GM18499 (cell line): ENCODE results near the gene CAPN5.
"Not testable (repeated sequence)": the region's sequence is repeated elsewhere in the genome, so short reads cannot be mapped to it uniquely, and the experiment has no call there.

Experiments used
- ATAC-seq: cut with Tn5 transposase; IDR thresholded peaks from one replicate; pipeline ENCODE4 v1.9.1; 2021; ENCODE audit warnings: moderate number of reproducible peaks; ENCODE audit not compliant: insufficient read depth, unreplicated experiment

Gene CAPN5

GRCh38 chr11:77094841-77095365 is 28.1 kb downstream of the CAPN5 start:
- ATAC-seq, result no peak

GRCh38 chr11:77095551-77096490 is 29.1 kb downstream of the CAPN5 start:
- no peak for ATAC-seq

- ATAC-seq, result no peak
Observed at GRCh38 chr11:77096591-77097019, 29.8 kb downstream of the CAPN5 start.

- ATAC-seq, result not testable (repeated sequence)
Observed at GRCh38 chr11:77097180-77097579, 30.4 kb downstream of the CAPN5 start.

- ATAC-seq, result no peak
Observed at GRCh38 chr11:77100166-77101042, 33.6 kb downstream of the CAPN5 start.

- ATAC-seq, result no peak
Observed at GRCh38 chr11:77101043-77101537, 34.3 kb downstream of the CAPN5 start.

GRCh38 chr11:77102246-77103210 is 35.8 kb downstream of the CAPN5 start, which contains the start of gene OMP:
OMP (plus strand) TSS chr11:77102840; CDS start chr11:77102840, 0 bp downstream.
- no peak for ATAC-seq

GRCh38 chr11:77103319-77103718 is 36.5 kb downstream of the CAPN5 start:
- ATAC-seq, result no peak

- no peak for ATAC-seq
Observed at GRCh38 chr11:77104727-77105126, 38.0 kb downstream of the CAPN5 start.

- ATAC-seq, result no peak
Observed at GRCh38 chr11:77106321-77106720, 39.5 kb downstream of the CAPN5 start.

GRCh38 chr11:77106759-77107158 is 40.0 kb downstream of the CAPN5 start:
- no peak for ATAC-seq

GRCh38 chr11:77107950-77108349 is 41.2 kb downstream of the CAPN5 start:
- ATAC-seq, result no peak

GRCh38 chr11:77108436-77108835 is 41.7 kb downstream of the CAPN5 start:
- ATAC-seq, result no peak

GRCh38 chr11:77109236-77110019 is 42.7 kb downstream of the CAPN5 start:
- no peak for ATAC-seq

- no peak for ATAC-seq
Observed at GRCh38 chr11:77110836-77111235, 44.1 kb downstream of the CAPN5 start.

GRCh38 chr11:77111277-77111676 is 44.5 kb downstream of the CAPN5 start:
- ATAC-seq, result no peak

- no peak for ATAC-seq
Observed at GRCh38 chr11:77111946-77112345, 45.2 kb downstream of the CAPN5 start.

- ATAC-seq, result no peak
Observed at GRCh38 chr11:77112641-77113381, 46.0 kb downstream of the CAPN5 start.
